Right lobe of liver (tissue), 6 donors: ENCODE data around the gene NR1H4. TPM values are rescaled to one million over a fixed set of nuclear protein-coding genes. Genes with fewer than 3 reads are reported as not detected.

Source experiments
- ATAC-seq, 4 donors: fragments of 200-7000 bp; cut with Tn5 transposase; one replicate each; pipeline ENCODE4 v1.9.1; 2020; ENCODE audit warnings: mild to moderate bottlenecking in 4 of 4, moderate library complexity in 4 of 4
- DNase-seq, 3 donors: peaks; one replicate each; pipeline ENCODE4 v3.0.0-alpha.2; 2020
- H3K27ac ChIP-seq, 3 donors: fragments of 200-600 bp; one replicate each; pipeline ENCODE4 v1.8.0; 2022
- H3K27me3 ChIP-seq, 2 donors: fragments of 200-600 bp; one replicate each; pipeline ENCODE4 v1.8.0; 2022
- H3K36me3 ChIP-seq, 4 donors: fragments of 200-600 bp; sonication (generic) in 1 of 4; one replicate each; pipeline versions ENCODE4 v1.5.1 to v1.8.0; 2017 to 2022; ENCODE audit warnings: control low read depth in 1 of 4
- H3K4me1 ChIP-seq, 4 donors: fragments of 200-600 bp; sonication (generic) in 1 of 4; one replicate each; pipeline versions ENCODE4 v1.5.1 to v1.8.0; 2017 to 2022; ENCODE audit warnings: control low read depth in 1 of 4
- H3K4me3 ChIP-seq, 3 donors: fragments of 200-600 bp; one replicate each; pipeline ENCODE4 v1.8.0; 2022
- H3K9me3 ChIP-seq, 4 donors: fragments of 200-600 bp; sonication (generic) in 1 of 4; one replicate each; pipeline versions ENCODE4 v1.5.1 to v1.8.0; 2017 to 2022; ENCODE audit warnings: control low read depth in 1 of 4
- CTCF ChIP-seq, 4 donors: fragments of 200-600 bp in 3 of 4; fragments of 450-650 bp in 1 of 4; IDR thresholded peaks; one replicate each; pipeline versions ENCODE4 v1.5.1 to v1.8.0; 2016 to 2022; ENCODE audit warnings: antibody characterized with exemption in 4 of 4, mild to moderate bottlenecking in 2 of 4
- POLR2A ChIP-seq: fragments of 450-650 bp; IDR thresholded peaks from one replicate; pipeline ENCODE4 v1.6.1; 2017; ENCODE audit warnings: antibody characterized with exemption, mild to moderate bottlenecking
- WGBS: methylation state at CpG from one replicate; pipeline ENCODE4 v1.1.6; 2018; ENCODE audit warnings: low coverage, low lambda C conversion rate; ENCODE audit not compliant: insufficient coverage; ENCODE audit errors: missing lambda C conversion rate; 5-methylcytosine and 5-hydroxymethylcytosine counted together
- intact Hi-C, 2 donors: fragments of 100-400 bp; cut with DNase I; formaldehyde crosslinking; loops; one replicate each; pipeline versions ENCODE4 v1.11.2 to v1.14.1; 2022
- total RNA-seq, 6 experiments: library from RNA; depleted of rRNA in 2 of 6; stranded (reverse); fragments of >200 nt in 2 of 6; fragmentation: NEBNext Ultra II Directional in 3 of 6; extraction: Animal tissue kit (Norgen Biotek cat#: 25700) in 3 of 6; gene quantifications; one replicate each; pipeline versions ENCODE4 v1.1.0 to v1.2.4, GENCODE V29; 2016 to 2023
- donor health status: DM: no; HTN: yes; CAD: no.
- donor health status: DM: no; HTN: no; CAD: no.
- donor health status: DM: no; HTN: no; CAD: no.
- donor health status: DM: no; HTN: yes; CAD: no.
- donor health status: DM: no; HTN: yes; CAD: no.

NR1H4 gene
- total RNA-seq, 6 experiments from 2014 or later, result 52.4 to 81.7 (median 62.6) TPM

DNA sequence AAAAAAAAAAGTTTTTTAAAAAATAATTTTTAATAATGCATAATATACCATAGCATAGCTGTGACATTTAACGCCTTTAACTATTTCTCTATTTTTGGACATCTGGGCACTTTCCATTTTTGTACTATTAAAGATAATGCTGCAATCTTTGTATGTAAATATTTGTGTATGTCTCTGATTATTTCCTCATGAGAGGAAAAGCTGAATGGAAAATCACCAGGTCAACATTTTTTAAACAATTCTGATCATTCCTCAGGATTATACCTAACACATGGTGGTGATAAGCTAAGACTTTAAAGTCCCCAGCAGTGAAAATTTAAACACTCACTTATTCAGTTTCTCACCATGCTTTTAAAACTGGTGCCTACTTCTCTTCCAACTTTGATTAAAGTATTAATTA lies 31.3 kb upstream of the NR1H4 start:
- H3K4me3 ChIP-seq, result no peak overlapping the region
- H3K27ac ChIP-seq, result peak overlapping the region; percentile 2 to 56 (median 47)
- no peaks in the 10 kb centered on the region for H3K27me3 ChIP-seq
- ATAC-seq (peak; percentile 23 to 41 (median 30)), DNase-seq (no peak)
- peaks cover 0 to 70% (median 14%) of the 10 kb centered on the region in 4 donors for H3K4me1 ChIP-seq
- TF ChIP-seq CTCF (IDR thresholded peaks at IDR 0.05) (no peak), POLR2A (no peak)
- intact Hi-C loops, result no loop called here
- no peaks in the 10 kb centered on the region for H3K36me3 ChIP-seq
- no peaks in the 10 kb centered on the region for H3K9me3 ChIP-seq
- WGBS, result 25% methylated on average over 1 of the region's 1 CpG

DNA sequence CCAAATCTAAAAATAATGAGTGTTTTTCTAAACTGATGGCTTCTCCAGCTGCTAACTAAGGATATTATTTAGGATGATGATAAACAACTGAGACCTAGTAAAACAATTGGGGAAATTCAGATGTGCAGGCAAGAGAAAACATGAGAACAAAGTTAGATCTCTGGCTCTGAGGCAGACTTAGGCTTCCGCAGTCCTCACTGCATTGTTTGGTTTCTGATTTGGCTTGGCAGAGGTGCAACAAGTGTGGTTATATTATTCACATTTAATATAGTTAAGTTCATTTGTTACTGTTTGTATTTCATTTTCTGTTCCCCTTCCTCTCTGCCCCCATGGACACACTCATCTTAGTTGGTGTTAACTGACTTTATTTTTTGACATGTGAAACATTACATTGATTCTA lies 30.2 kb upstream of the NR1H4 start:
- Histone ChIP-seq H3K36me3 (no peaks in the 10 kb centered on the region), H3K27me3 (no peaks in the 10 kb centered on the region), H3K9me3 (no peaks in the 10 kb centered on the region), H3K4me1 (peaks cover 0 to 61% (median 11%) of the 10 kb centered on the region in 4 donors), H3K27ac (peak overlapping the region in 2 of 3 donors; percentile 47 to 56), H3K4me3 (no peak overlapping the region)
- DNase-seq (no peak), ATAC-seq (peak; percentile 34 to 63 (median 53))
- TF ChIP-seq CTCF (IDR thresholded peaks at IDR 0.05) (no peak), POLR2A (no peak)
- 7% methylated on average over 1 of the region's 1 CpG for WGBS
- intact Hi-C loops, result no loop called here

GRCh38 chr12:100445081-100445481 lies 28.6 kb upstream of the NR1H4 start:
- 16% methylated on average over 4 of the region's 4 CpGs for WGBS
- Histone ChIP-seq H3K9me3 (no peaks in the 10 kb centered on the region), H3K27ac (peak overlapping the region; percentile 46 to 66 (median 60)), H3K4me3 (peak overlapping the region in 1 of 3 donors; percentile 21), H3K4me1 (peaks cover 0 to 49% (median 10%) of the 10 kb centered on the region in 4 donors), H3K27me3 (no peaks in the 10 kb centered on the region), H3K36me3 (no peaks in the 10 kb centered on the region)
- intact Hi-C loops, result no loop called here
- peak; percentile 74 to 91 (median 75) for ATAC-seq
- DNase-seq, result peak in 1 of 3 donors; percentile 77
- TF ChIP-seq POLR2A (no peak), CTCF (IDR thresholded peaks at IDR 0.05) (no peak)

DNA sequence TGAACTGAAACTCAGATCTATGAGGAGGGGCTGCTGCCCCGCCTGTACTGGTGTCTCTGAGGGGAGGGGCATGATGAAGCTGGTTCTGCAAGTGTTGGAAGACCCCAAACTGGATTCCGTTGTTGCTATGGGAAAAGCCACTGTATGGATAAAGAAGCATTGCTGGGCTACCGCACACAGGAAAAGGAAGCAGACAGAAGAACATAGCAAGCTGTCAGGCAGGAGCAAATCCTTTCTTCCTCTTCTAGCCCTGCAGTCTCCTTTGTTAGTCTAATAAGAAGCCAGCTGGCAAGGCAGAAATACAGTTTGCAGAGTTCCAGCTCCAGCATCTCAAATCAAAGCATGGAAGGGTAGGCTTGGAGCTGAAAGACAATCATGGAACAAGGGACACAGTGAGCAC lies 26.3 kb upstream of the NR1H4 start:
- DNase-seq (no peak), ATAC-seq (peak in 1 of 4 donors; percentile 29)
- Histone ChIP-seq H3K27ac (no peak overlapping the region), H3K9me3 (no peaks in the 10 kb centered on the region), H3K27me3 (no peaks in the 10 kb centered on the region), H3K4me1 (peaks cover 0 to 34% (median 7%) of the 10 kb centered on the region in 4 donors), H3K4me3 (no peak overlapping the region), H3K36me3 (no peaks in the 10 kb centered on the region)
- TF ChIP-seq CTCF (IDR thresholded peaks at IDR 0.05) (no peak), POLR2A (no peak)
- 35% methylated on average over 3 of the region's 3 CpGs for WGBS
- intact Hi-C loops, result no loop called here

DNA sequence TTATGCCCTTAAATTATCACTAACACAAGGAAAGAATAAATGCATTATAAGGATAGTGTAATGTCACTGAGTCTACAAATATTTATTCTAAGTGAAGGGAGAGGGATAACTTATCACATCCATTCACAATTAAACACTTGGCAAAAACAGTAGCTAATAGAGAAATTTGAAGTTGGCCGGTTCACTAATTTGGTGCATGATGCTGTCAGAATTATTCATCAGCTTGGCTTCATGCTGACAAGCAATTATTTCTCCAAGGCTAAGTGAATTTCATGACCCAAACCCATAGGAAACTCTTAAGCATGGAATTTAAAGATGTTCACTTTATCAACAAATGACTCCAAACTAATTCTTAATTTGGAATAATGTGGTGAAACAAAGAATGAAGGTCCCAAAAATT lies 25.0 kb upstream of the NR1H4 start:
- Histone ChIP-seq H3K27ac (no peak overlapping the region), H3K4me1 (peaks cover 0 to 22% (median under 1%) of the 10 kb centered on the region in 4 donors), H3K9me3 (no peaks in the 10 kb centered on the region), H3K4me3 (no peak overlapping the region), H3K36me3 (no peaks in the 10 kb centered on the region), H3K27me3 (no peaks in the 10 kb centered on the region)
- ATAC-seq (no peak), DNase-seq (no peak)
- no peak for TF ChIP-seq CTCF (IDR thresholded peaks at IDR 0.05)
- no peak for TF ChIP-seq POLR2A
- WGBS, result 80% methylated on average over 1 of the region's 1 CpG
- intact Hi-C loops, result no loop called here
